ENCODE results near the gene POLR2C.
A peak's percentile ranks its signal among the peaks of the same experiment; 100 is the strongest.
"Not testable (repeated sequence)": the region's sequence is repeated elsewhere in the genome, so short reads cannot be mapped to it uniquely, and the experiment has no call there.

The POLR2C gene

DNA sequence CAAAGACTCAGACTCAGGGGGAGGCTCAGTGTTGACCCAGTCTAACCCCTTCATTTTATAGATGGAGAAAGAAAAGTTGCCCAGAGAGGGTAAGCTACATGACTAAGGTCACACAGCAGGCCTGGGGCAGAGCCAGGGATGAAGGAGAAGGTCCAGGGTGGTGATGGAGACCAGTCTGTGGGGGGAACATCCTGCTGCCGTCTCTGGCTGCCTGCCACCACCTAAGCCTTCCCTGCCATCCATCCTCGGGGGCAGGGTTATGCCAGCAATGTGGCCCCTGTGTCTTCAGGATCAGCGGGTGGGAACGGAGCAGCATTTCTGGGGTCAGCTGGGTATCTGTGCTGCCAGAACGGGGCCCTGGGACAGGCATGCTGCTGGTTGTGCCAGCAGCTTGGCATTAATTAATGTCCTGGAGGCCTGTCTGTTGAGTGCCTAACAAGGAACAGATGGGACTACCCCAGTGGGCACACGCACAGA lies 18.3 kb downstream of the POLR2C start:
- Mint-ChIP-seq H3K27ac (no peak overlapping the region), H3K9me3 (no peaks in the 10 kb centered on the region), H3K4me3 (no peak overlapping the region), H3K27me3 (no peaks in the 10 kb centered on the region), H3K4me1 (ENCODE audit: low read depth) (peaks cover 16% of the 10 kb centered on the region), H3K36me3 (ENCODE audit: low read depth) (no peaks in the 10 kb centered on the region)
- DNase-seq: no peak

DNA sequence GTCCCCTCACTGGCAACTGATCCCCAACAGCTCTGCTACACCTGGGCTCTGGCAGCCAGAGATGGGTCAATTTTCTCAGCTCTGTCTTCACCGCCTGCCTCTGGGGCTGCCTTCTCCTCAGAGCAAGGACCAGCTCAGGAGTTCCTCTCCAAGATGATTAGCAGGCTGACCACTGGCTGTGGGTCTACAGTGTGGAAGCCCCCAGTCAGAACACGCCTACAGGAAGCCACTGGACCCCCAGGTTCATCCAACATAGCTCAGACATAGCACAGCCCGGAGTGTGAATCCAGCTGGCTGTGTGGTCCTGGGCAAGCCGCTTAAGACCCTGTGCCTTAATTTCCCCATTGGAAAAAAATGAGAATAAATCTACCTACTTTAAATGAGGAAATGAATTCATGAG lies 18.9 kb downstream of the POLR2C start:
- Mint-ChIP-seq H3K36me3 (ENCODE audit: low read depth) (no peaks in the 10 kb centered on the region), H3K27me3 (no peaks in the 10 kb centered on the region), H3K4me3 (no peak overlapping the region), H3K4me1 (ENCODE audit: low read depth) (peaks cover 13% of the 10 kb centered on the region), H3K9me3 (no peaks in the 10 kb centered on the region), H3K27ac (no peak overlapping the region)
- no peak for DNase-seq

DNA sequence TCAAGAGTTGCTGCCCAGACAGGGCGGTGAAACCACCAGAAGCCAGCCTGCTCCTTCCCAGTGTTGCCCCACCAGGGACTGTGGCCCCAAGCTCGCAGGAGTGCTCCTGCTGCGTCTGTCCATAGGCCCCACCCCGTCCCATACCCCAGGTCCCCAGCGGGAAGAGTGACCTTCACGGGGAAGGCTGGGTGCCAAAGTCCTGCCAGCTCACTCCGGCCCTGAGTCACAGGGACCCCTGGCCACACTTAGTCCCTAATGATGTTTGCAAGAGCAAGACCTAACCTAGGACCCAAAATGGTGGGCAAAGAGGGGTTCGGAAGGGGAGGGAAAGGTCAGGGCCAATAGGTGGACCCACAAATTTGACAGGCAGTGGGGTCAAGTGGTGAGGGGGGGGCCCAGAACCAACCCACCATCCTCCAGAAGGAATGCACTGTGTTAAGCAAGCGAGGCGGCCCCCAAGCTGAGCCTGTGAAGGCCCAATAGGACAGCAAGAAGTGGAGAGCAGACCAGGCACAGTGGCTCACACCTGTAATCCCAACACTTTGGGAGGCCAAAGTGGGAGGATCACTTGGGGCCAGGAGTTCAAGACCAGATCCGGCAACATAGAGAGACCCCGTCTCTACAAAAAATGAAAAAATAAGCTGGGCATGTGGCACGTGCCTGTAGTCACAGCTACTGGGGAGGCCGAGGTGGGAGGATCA lies 20.5 kb downstream of the POLR2C start:
- Mint-ChIP-seq H3K4me3 (no peak overlapping the region), H3K9me3 (no peaks in the 10 kb centered on the region), H3K36me3 (ENCODE audit: low read depth) (no peaks in the 10 kb centered on the region), H3K27ac (no peak overlapping the region), H3K27me3 (no peaks in the 10 kb centered on the region), H3K4me1 (ENCODE audit: low read depth) (peaks cover 22% of the 10 kb centered on the region)
- DNase-seq: no peak

DNA sequence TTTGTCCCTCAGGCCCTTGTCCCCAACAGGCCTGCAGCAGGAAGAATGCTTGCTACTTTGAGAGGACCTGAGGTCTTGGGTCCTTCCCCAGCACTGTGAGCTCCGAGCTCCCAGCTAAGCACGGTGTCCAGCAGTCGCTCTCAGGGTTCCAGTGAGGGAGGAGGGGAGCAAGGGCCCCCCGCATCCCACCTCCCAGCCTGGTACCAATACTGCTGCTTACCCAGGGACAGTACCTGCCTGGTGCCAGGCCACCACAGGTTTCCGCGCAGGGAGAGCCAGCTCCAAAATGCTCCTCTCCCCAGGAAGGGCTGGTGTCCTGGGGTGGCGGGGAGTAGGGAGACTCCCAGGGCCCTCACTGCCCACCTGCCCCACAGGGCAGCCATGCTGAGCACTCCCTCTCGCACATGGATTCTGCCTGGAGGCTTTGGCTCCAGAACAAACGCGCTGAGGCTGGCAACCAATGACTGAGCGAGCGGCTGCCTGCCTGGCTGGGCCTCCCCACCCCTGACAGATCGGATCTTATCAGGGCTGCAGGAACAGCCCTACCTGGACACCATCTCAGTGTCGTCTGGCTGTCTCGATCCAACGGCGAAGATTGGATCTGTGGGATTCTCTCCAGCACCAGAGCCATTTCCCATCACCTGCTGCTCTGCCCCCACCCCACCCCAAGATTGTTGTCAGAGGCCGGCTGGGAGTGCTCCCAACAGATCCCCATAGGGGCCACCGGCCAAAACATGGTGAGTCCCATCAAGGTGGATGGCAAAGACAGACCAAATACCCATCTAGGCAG lies 21.4 kb downstream of the POLR2C start:
- DNase-seq: no peak
- H3K27me3 Mint-ChIP-seq: no peaks in the 10 kb centered on the region
- no peaks in the 10 kb centered on the region for H3K36me3 Mint-ChIP-seq (ENCODE audit: low read depth)
- peaks cover 22% of the 10 kb centered on the region for H3K4me1 Mint-ChIP-seq (ENCODE audit: low read depth)
- no peaks in the 10 kb centered on the region for H3K9me3 Mint-ChIP-seq
- H3K27ac Mint-ChIP-seq: no peak overlapping the region
- no peak overlapping the region for H3K4me3 Mint-ChIP-seq

DNA sequence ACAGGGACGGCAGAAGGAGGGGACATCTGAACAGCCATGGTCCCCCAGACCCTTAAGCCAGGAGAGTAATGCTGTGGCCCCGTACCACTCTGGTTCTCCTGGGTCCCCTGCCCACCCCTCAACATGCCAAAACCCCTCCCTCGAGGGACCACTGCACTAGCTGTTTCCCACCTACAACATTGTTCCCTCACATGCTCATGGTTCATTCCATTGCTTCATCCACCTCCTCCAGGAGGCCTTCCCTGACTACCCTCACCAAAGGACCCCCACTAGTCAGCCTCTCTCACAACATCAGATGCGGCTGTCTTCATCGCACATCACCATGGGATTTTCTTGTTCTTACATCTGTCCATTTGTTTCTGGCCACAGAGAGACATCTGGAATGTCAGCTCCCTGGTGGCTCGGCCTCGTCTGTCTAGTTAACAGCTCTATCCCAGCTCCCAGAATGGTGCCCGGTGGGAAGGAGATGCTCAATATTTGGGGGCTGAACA lies 22.1 kb downstream of the POLR2C start:
- Mint-ChIP-seq H3K9me3 (no peaks in the 10 kb centered on the region), H3K36me3 (ENCODE audit: low read depth) (no peaks in the 10 kb centered on the region), H3K27ac (no peak overlapping the region), H3K4me3 (no peak overlapping the region), H3K27me3 (no peaks in the 10 kb centered on the region), H3K4me1 (ENCODE audit: low read depth) (peaks cover 22% of the 10 kb centered on the region)
- no peak for DNase-seq

DNA sequence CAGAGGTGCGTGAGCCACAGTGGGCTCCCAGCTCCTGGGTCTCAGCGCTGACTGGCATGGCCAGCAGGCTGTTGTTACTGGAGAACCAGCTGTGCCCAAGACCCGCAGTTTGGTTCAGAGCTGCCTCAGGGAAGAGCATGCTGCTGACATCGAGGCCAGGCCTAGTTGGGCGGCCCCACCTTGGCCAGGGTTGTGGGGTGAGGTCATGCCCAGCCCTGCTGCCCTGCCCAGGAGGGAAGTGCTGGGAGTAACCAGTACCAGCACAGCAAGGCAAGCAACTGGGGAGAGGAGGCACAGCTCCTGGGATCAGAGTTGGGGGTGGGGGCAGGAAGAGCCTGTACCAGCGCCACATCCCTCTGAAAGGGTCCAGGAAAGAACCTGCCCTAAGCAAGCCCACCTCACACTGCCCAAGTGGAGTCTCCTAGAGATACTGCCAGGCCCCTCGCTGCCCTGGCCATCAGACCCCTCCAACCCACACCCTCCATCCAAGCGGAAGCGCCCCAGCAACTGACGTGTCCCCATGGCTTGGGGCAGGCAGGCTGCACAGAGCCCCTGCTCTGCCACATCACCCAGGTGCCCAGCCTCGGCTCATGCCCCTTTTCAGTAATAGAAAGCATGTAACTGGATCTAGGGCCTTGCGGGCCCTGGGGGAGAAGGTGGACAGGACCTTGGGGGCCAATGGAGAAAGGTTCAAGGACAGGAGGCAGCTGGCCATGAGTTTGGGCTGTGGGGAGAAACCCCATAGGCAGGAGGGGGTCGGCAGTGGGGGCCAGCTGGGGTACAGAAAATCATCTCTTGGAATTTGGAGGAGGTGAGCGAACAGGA lies 22.8 kb downstream of the POLR2C start:
- no peaks in the 10 kb centered on the region for H3K9me3 Mint-ChIP-seq
- DNase-seq: no peak
- H3K27me3 Mint-ChIP-seq: no peaks in the 10 kb centered on the region
- H3K4me3 Mint-ChIP-seq: peak overlapping the region; percentile 78
- H3K27ac Mint-ChIP-seq: peak overlapping the region; percentile 63
- H3K4me1 Mint-ChIP-seq (ENCODE audit: low read depth): peaks cover 22% of the 10 kb centered on the region
- H3K36me3 Mint-ChIP-seq (ENCODE audit: low read depth): no peaks in the 10 kb centered on the region

DNA sequence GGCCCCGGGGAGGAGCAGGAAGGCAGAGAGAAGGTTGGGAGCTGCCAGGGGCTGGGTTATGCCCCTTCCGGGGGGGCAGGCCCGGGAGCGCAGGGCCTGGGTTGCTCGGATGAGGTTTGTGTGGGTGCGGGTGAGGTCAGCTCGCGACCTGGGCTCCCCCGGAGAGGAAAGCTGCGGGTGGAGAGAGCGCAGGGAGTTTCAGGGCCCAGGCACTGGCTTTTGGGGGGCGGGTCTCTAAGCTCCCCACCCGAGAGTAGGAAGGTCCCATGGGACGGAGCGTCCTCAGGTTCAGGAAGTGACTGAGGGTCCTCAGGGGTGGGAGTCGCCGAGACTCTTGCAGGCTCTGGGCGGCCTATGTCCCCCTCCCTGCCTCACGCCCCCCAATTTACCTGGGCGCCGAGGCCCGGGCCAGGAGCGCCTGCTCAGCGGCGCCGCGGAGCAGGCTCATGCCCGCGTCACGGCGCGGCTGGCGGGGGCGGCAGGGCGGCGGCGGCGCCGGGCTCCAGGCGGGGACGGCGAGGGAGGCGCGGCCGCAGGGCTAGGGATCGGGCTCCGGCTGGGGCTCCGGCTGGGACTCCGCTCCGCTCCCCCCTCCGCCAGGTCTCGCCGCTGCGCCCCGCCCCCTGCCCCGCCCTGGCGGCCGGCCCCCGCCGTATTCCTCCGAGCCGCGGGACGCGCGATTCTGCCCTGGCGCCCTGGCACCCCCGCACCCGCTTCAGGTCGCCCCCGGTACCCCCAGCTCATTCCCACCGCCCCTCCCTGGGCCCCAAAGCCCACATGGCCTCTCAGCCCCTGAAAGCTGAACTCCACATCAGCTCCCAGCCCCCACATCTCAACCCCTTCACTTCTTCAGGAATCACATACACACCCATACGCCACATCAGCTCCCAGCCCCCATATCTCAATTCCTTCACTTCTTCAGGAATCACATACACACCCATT lies 23.7 kb downstream of the POLR2C start, which contains the start of gene DOK4:
Gene DOK4, minus strand, starts transcription at position 578 of the 942 bp plus-strand sequence. CDS start 6,986 bp downstream, outside the sequence.
- DNase-seq: peak; percentile 90
- Mint-ChIP-seq H3K9me3 (no peaks in the 10 kb centered on the region), H3K36me3 (ENCODE audit: low read depth) (no peaks in the 10 kb centered on the region), H3K4me3 (peak within 1 kb of the TSS; percentile 78), H3K4me1 (ENCODE audit: low read depth) (peaks cover 22% of the 10 kb centered on the region), H3K27ac (peak within 1 kb of the TSS; percentile 66), H3K27me3 (no peaks in the 10 kb centered on the region)

DNA sequence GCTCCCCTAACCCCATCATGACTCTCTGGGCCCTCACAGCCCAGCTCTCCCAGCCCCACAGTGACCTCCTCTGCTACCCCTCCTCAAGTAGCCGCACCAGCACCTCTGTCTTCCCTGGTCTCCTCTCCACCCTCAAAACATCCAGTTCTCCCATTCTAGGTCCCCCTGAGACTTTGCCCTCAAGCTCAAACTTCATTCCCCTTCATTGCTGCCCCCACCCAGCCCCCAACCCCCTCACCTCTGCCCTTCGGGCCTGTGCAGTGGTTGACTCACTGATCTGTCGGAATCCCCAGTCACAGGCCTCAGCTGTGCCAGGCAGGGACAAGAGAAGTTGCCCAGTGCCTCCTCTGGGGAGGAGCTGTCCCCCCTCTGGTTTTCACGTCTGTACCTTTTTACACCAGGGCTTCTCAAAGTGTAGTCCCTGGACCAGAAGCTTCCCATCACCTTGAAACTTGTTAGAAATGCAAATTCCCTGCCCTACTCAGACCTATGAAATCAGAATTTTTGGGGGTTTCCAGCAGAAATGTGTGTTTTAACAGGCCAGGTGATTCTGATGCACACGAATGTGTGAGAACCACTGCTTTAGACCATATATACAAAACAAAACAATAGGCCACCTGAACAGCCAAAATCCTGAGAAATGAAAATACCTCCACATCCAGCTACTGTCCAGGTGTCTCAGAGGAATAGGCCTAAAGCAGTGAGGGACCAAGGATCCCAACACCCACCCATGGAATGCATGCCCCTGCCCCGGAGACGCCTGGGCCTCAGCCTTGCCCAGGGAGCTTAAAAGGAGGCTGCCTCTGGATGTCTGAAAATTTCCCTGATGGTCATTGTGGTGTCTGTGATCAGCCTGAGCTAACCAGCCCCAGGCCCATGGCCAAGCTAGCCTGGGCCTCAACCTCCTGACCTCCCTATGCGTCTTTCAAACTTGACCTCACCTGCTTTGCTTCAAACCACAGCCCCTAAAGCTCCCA lies 24.7 kb downstream of the POLR2C start:
- peaks cover 22% of the 10 kb centered on the region for H3K4me1 Mint-ChIP-seq (ENCODE audit: low read depth)
- H3K9me3 Mint-ChIP-seq: no peaks in the 10 kb centered on the region
- H3K36me3 Mint-ChIP-seq (ENCODE audit: low read depth): no peaks in the 10 kb centered on the region
- no peaks in the 10 kb centered on the region for H3K27me3 Mint-ChIP-seq
- DNase-seq: no peak
- peak overlapping the region; percentile 66 for H3K27ac Mint-ChIP-seq
- H3K4me3 Mint-ChIP-seq: peak overlapping the region; percentile 69

DNA sequence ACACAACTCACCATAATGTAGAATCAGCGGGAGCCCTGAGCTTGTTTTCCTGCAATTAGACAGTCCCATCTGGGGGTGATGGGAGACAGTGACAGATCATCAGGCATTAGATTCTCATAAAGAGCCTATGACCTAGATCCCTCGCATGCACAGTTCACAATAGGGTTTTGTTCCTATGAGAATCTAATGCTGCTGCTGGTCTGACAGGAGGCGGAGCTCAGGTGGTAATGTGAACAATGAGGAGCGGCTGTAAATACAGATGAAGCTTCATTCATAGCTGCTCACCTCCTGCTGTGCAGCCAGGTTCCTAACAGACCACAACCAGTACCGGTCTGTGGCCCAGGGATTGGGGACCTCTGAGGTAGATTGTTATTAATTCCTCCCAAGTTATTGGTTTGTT lies 26.8 kb downstream of the POLR2C start:
- no peak overlapping the region for H3K27ac Mint-ChIP-seq
- H3K4me3 Mint-ChIP-seq: no peak overlapping the region
- peaks cover 22% of the 10 kb centered on the region for H3K4me1 Mint-ChIP-seq (ENCODE audit: low read depth)
- no peak for DNase-seq
- H3K36me3 Mint-ChIP-seq (ENCODE audit: low read depth): no peaks in the 10 kb centered on the region
- no peaks in the 10 kb centered on the region for H3K9me3 Mint-ChIP-seq
- H3K27me3 Mint-ChIP-seq: no peaks in the 10 kb centered on the region

DNA sequence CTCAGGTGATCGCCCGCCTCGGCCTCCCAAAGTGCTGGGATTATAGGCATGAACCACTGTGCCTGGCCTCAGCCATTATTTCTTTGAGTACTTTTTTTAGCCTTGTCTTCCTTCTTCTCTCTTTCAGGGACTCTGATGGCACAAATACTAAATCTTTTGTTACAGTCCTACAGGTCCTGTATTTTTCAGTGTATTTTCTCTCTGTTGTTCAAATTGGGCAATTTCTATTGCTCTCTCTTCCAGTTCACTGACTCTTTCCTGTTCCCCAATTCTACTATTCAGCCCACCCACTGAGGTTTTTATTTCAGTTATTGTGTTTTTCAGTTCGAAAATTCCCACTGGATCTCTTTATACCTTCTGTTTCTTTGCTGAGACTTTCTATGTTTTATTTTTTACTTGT lies 31.3 kb downstream of the POLR2C start:
- no peak overlapping the region for H3K4me3 Mint-ChIP-seq
- no peaks in the 10 kb centered on the region for H3K9me3 Mint-ChIP-seq
- H3K27me3 Mint-ChIP-seq: no peaks in the 10 kb centered on the region
- no peaks in the 10 kb centered on the region for H3K36me3 Mint-ChIP-seq (ENCODE audit: low read depth)
- no peaks in the 10 kb centered on the region for H3K4me1 Mint-ChIP-seq (ENCODE audit: low read depth)
- H3K27ac Mint-ChIP-seq: no peak overlapping the region
- DNase-seq: no peak

DNA sequence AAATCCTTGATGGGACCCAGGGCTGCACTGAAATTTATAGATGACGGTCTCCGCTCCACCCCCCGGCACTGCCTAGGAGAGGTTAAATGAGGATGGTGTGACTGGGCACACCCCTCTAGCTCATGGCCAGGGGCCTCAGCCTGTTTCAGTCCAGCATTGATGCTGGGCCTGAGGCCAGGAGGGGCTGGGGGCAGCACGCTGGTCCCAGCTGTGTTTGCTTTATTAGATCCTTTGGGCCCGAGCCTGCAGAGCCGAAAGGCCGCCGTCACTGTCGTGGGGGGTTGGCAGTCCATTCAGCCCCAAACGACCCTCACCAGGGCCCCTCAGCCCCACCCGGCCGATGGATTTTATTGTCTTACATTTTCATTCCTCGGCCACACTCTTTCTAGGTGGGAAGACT lies 34.6 kb downstream of the POLR2C start:
- H3K4me1 Mint-ChIP-seq (ENCODE audit: low read depth): peaks cover 9% of the 10 kb centered on the region
- H3K27me3 Mint-ChIP-seq: no peaks in the 10 kb centered on the region
- H3K4me3 Mint-ChIP-seq: no peak overlapping the region
- no peak overlapping the region for H3K27ac Mint-ChIP-seq
- no peaks in the 10 kb centered on the region for H3K9me3 Mint-ChIP-seq
- DNase-seq: no peak
- H3K36me3 Mint-ChIP-seq (ENCODE audit: low read depth): no peaks in the 10 kb centered on the region

DNA sequence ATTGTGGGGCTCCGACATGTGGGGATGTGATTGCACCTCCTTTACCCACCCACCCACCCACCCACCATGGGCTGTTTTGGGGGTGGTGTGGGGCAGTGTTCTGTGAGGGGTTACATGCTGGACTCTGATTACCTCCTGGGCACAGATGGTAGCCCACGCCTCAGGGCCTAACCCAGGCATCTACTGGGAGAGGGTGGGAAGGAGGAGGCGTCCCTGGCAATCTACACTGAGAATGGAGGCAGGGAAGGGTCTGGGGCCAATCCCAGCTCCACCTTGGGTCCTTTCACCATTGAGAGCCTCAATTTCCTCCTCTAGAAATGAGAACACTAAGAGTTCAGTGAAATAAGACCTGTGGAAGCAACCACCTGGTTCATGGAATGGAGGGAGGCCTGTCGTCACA lies 35.6 kb downstream of the POLR2C start:
- Mint-ChIP-seq H3K27me3 (no peaks in the 10 kb centered on the region), H3K27ac (no peak overlapping the region), H3K4me3 (no peak overlapping the region), H3K4me1 (ENCODE audit: low read depth) (peaks cover 9% of the 10 kb centered on the region), H3K9me3 (no peaks in the 10 kb centered on the region), H3K36me3 (ENCODE audit: low read depth) (no peaks in the 10 kb centered on the region)
- DNase-seq: no peak

DNA sequence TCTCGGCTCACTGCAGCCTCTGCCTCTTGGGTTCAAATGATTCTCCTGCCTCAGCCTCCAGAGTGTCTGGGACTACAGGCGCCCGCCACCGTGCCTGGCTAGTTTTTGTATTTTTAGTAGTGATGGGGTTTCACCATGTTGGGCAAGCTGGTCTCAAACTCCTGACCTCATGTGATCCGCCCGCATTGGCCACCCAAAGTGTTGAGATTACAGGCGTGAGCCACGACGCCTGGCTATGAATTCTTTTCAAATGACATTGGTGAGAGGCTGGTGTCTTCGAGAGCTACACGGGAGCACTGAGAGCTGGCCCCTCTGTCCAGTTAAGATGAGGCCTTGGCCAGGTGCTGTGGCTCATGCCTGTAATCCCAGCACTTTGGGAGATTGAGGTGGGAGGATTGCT lies 37.5 kb downstream of the POLR2C start:
- H3K27ac Mint-ChIP-seq; H3K27me3 Mint-ChIP-seq; H3K36me3 Mint-ChIP-seq (ENCODE audit: low read depth): not testable (repeated sequence)

More for the DNA sequence above, 37.5 kb downstream of the POLR2C start:
- not testable (repeated sequence) for H3K4me1 Mint-ChIP-seq (ENCODE audit: low read depth); H3K4me3 Mint-ChIP-seq; DNase-seq; H3K9me3 Mint-ChIP-seq

Measured in activated T-cell treated with anti-CD3 and anti-CD28 coated beads, Interleukin-2, amount 50 U/mL, for 24 hours (primary cell).